GM18526 (cell line): Measurements from ENCODE around the gene TMEM39B.

Experiments used
- POLR2A ChIP-seq: IDR thresholded peaks from 3 replicates; pipeline ENCODE4 v1.6.1; 2011; ENCODE audit not compliant: insufficient read length; ENCODE audit errors: extremely low read depth

TMEM39B gene

GRCh38 chr1:32104127-32104526 is 31.4 kb downstream of the TMEM39B start:
- no peak for TF ChIP-seq POLR2A

- no peak for TF ChIP-seq POLR2A
These were observed 32.6 kb downstream of the TMEM39B start for GRCh38 chr1:32105338-32105737.

- TF ChIP-seq POLR2A = no peak
These were observed 34.0 kb downstream of the TMEM39B start for GRCh38 chr1:32106663-32107275.

GRCh38 chr1:32107742-32108661 is 35.3 kb downstream of the TMEM39B start, which contains the start of gene KPNA6:
Gene KPNA6, plus strand, starts transcription at chr1:32108056. Its CDS starts 75 bp downstream, at chr1:32108131.
- peak; percentile 60 for TF ChIP-seq POLR2A

GRCh38 chr1:32111040-32111623 is 38.4 kb downstream of the TMEM39B start:
- TF ChIP-seq POLR2A = no peak

GRCh38 chr1:32111789-32112188 is 39.0 kb downstream of the TMEM39B start:
- no peak for TF ChIP-seq POLR2A

GRCh38 chr1:32112806-32113375 is 40.2 kb downstream of the TMEM39B start:
- TF ChIP-seq POLR2A = no peak

- TF ChIP-seq POLR2A = no peak
These were observed 41.7 kb downstream of the TMEM39B start for GRCh38 chr1:32114420-32114819.

- no peak for TF ChIP-seq POLR2A
These were observed 42.8 kb downstream of the TMEM39B start for GRCh38 chr1:32115496-32115895.

- no peak for TF ChIP-seq POLR2A
These were observed 43.8 kb downstream of the TMEM39B start for GRCh38 chr1:32116531-32116930.

GRCh38 chr1:32122151-32122550 is 49.4 kb downstream of the TMEM39B start:
- no peak for TF ChIP-seq POLR2A

GRCh38 chr1:32125313-32125712 is 52.6 kb downstream of the TMEM39B start:
- no peak for TF ChIP-seq POLR2A

- no peak for TF ChIP-seq POLR2A
These were observed 54.0 kb downstream of the TMEM39B start for GRCh38 chr1:32126770-32127169.

GRCh38 chr1:32127409-32128198 is 54.9 kb downstream of the TMEM39B start:
- no peak for TF ChIP-seq POLR2A

GRCh38 chr1:32128479-32128878 is 55.7 kb downstream of the TMEM39B start:
- no peak for TF ChIP-seq POLR2A
